Mesendoderm (in vitro differentiated cells): ENCODE data around the gene VARS1. TPM values are rescaled to one million over a fixed set of nuclear protein-coding genes. Genes with fewer than 3 reads are reported as not detected.
"Not testable (repeated sequence)": the region's sequence is repeated elsewhere in the genome, so short reads cannot be mapped to it uniquely, and the experiment has no call there.

Experiments used
- DNase-seq: peaks from one replicate; pipeline ENCODE4 v3.0.0; 2013
- H2AK5ac ChIP-seq: 2 replicates; pipeline ENCODE4 v1.6.1; 2013; ENCODE audit warnings: low read length, inconsistent platforms
- H2BK120ac ChIP-seq: 2 replicates; pipeline ENCODE4 v1.6.1; 2013; ENCODE audit warnings: low read depth, mild to moderate bottlenecking, low read length, moderate library complexity, mixed read lengths
- H2BK15ac ChIP-seq: replicated peaks from 2 replicates; pipeline ENCODE4 v1.6.1; 2013; ENCODE audit warnings: low read depth, mild to moderate bottlenecking, moderate library complexity
- H2BK5ac ChIP-seq: 2 replicates; pipeline ENCODE4 v1.6.1; 2013; ENCODE audit warnings: low read length, inconsistent platforms
- H3K18ac ChIP-seq: 2 replicates; pipeline ENCODE4 v1.6.1; 2013; ENCODE audit warnings: mild to moderate bottlenecking, low read length, mixed read lengths
- H3K23ac ChIP-seq: one replicate; pipeline ENCODE4 v1.6.1; 2013; ENCODE audit warnings: low read length
- H3K27ac ChIP-seq: 2 replicates; pipeline ENCODE4 v1.5.1; 2013; ENCODE audit warnings: low read depth, mild to moderate bottlenecking, inconsistent platforms, low read length, moderate library complexity
- H3K27me3 ChIP-seq: 2 replicates; pipeline ENCODE4 v1.6.1; 2013; ENCODE audit warnings: low read length, control low read depth, mild to moderate bottlenecking, inconsistent platforms; ENCODE audit not compliant: insufficient read depth, poor library complexity
- H3K36me3 ChIP-seq: 2 replicates; pipeline ENCODE4 v1.6.1; 2013; ENCODE audit warnings: low read length, inconsistent platforms; ENCODE audit not compliant: control insufficient read depth, insufficient read depth
- H3K4ac ChIP-seq: one replicate; pipeline ENCODE4 v1.6.1; 2013; ENCODE audit warnings: low read depth, mild to moderate bottlenecking, low read length, moderate library complexity
- H3K4me1 ChIP-seq: 2 replicates; pipeline ENCODE4 v1.6.1; 2013; ENCODE audit warnings: low read depth, low read length, inconsistent platforms; ENCODE audit not compliant: control insufficient read depth
- H3K4me2 ChIP-seq: 2 replicates; pipeline ENCODE4 v1.6.1; 2013; ENCODE audit warnings: low read length
- H3K4me3 ChIP-seq: 2 replicates; pipeline ENCODE4 v1.5.1; 2013; ENCODE audit warnings: mild to moderate bottlenecking, low read length
- H3K56ac ChIP-seq: one replicate; pipeline ENCODE4 v1.6.1; 2013; ENCODE audit warnings: low read length
- H3K79me1 ChIP-seq: 2 replicates; pipeline ENCODE4 v1.6.1; 2013; ENCODE audit warnings: low read length, inconsistent platforms
- H3K79me2 ChIP-seq: 2 replicates; pipeline ENCODE4 v1.6.1; 2013; ENCODE audit warnings: mild to moderate bottlenecking, low read length; ENCODE audit not compliant: control insufficient read depth, insufficient read depth
- H3K9ac ChIP-seq: 2 replicates; pipeline ENCODE4 v1.6.1; 2013; ENCODE audit warnings: low read length, inconsistent platforms
- H4K5ac ChIP-seq: one replicate; pipeline ENCODE4 v1.6.1; 2013; ENCODE audit warnings: low read length
- H4K8ac ChIP-seq: one replicate; pipeline ENCODE4 v1.6.1; 2013; ENCODE audit warnings: low read depth, mild to moderate bottlenecking, control low read depth, low read length, moderate library complexity
- WGBS: extraction: QIAGEN DNeasy Blood & Tissue Kit; methylation state at CpG from one replicate; pipeline ENCODE4 v1.1.7; 2013; ENCODE audit warnings: low lambda C conversion rate, missing lambda C conversion rate; ENCODE audit not compliant: insufficient coverage; ENCODE audit errors: extremely low coverage; 5-methylcytosine and 5-hydroxymethylcytosine counted together
- polyA plus RNA-seq, 2 experiments: library from polyadenylated mRNA; stranded (reverse); fragments of 200-250 nt; gene quantifications; one replicate each; pipeline ENCODE4 v1.2.3, GENCODE V29; 2013

VARS1 gene
- 63.4 TPM for polyA plus RNA-seq (2013, experiment 1 of 2)
- polyA plus RNA-seq (2013, experiment 2 of 2) = 64.0 TPM

DNA sequence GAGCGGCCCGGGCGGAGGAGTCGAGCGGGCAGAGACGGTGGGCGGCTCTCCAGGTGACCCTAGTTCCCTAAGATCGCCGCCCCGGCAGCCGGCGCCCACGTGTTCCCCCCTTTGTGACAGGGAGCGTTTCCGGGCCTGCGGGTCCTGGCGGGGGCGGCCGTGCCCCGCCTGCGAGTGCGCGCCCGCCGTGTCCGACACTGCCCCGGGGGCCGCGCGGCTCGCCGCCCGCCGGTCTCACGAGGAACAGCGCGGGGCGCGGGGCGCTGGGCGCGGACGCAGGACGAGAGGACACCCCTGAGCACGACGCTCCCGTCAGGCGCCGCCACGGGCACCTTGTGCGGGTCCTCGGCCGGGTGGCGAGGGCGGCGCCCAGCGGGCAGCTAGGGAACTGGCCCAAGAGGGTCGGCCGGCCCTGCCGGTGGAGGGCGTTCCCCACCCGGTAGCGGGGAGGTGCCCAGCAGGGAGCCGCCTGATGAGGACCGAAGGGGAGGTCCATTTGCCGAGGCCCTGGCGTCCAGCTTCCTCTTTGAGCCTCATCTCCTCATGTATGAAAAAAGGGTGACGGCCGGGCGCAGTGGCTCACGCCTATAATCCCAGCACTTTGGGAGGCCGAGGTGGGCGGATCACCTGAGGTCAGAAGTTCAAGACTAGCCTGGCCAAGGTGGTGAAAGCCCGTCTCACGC is at the start of gene VARS1:
TSS of gene VARS1 (minus strand) at position 137 of the 683 bp plus-strand sequence. CDS start 535 bp downstream, outside the sequence.
- H3K79me1 ChIP-seq = peaks cover 9% of the 10 kb centered on the region
- peak within 1 kb of the TSS; percentile 82 for H2BK5ac ChIP-seq
- H3K4me2 ChIP-seq = peak within 1 kb of the TSS; percentile 94
- peak within 1 kb of the TSS; percentile 92 for H3K27ac ChIP-seq
- H3K79me2 ChIP-seq = peaks cover 22% of the 10 kb centered on the region
- H3K9ac ChIP-seq = peak within 1 kb of the TSS; percentile 100
- peak within 1 kb of the TSS; percentile 92 for H2AK5ac ChIP-seq
- WGBS = no CpG with 5 or more reads among the region's 75 CpGs
- H4K5ac ChIP-seq = no peak within 1 kb of the TSS
- peak; percentile 96 for DNase-seq
- H3K36me3 ChIP-seq = peaks cover 4% of the 10 kb centered on the region
- H4K8ac ChIP-seq = no peak within 1 kb of the TSS
- no peaks in the 10 kb centered on the region for H3K27me3 ChIP-seq
- peak within 1 kb of the TSS; percentile 16 for H2BK120ac ChIP-seq
- H2BK15ac ChIP-seq = no peak within 1 kb of the TSS
- H3K4me3 ChIP-seq = peak within 1 kb of the TSS; percentile 98
- peak within 1 kb of the TSS; percentile 89 for H3K23ac ChIP-seq
- peak within 1 kb of the TSS; percentile 20 for H3K18ac ChIP-seq
- H3K4me1 ChIP-seq = peaks cover 2% of the 10 kb centered on the region
- peak within 1 kb of the TSS; percentile 98 for H3K4ac ChIP-seq
- H3K56ac ChIP-seq = peak within 1 kb of the TSS; percentile 99

DNA sequence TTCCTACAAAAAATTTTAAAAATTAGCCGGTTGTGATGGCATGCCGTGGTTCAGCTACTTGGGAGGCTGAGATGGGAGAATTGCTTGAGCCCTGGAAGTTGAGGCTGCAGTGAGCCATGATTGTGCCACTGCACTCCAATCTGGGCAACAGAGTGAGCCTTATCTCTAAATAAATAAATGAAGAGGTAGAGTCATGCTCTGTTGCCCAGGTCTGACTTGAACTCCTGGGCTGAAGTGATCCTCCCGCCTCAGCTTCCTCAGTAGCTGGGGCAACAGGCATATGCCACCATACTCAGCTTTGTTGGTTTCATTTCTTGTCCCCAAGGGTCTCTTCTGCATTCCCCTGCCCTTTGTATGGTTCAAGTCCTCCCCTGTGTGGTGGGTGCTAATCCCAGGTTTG is 49.0 kb upstream of the VARS1 start:
- H3K79me1 ChIP-seq = no peaks in the 10 kb centered on the region
- no peak overlapping the region for H2BK5ac ChIP-seq
- H3K79me2 ChIP-seq = no peaks in the 10 kb centered on the region
- no peak overlapping the region for H2BK120ac ChIP-seq
- no CpG with 5 or more reads among the region's 3 CpGs for WGBS
- H3K56ac ChIP-seq = no peak overlapping the region
- H3K4me3 ChIP-seq = no peak overlapping the region
- H3K9ac ChIP-seq = no peak overlapping the region
- no peak overlapping the region for H4K8ac ChIP-seq
- no peak overlapping the region for H2AK5ac ChIP-seq
- H3K27ac ChIP-seq = no peak overlapping the region
- H2BK15ac ChIP-seq = no peak overlapping the region
- H3K4me2 ChIP-seq = no peak overlapping the region
- H3K18ac ChIP-seq = no peak overlapping the region
- no peak overlapping the region for H3K23ac ChIP-seq
- H3K36me3 ChIP-seq = peaks cover 9% of the 10 kb centered on the region
- no peaks in the 10 kb centered on the region for H3K27me3 ChIP-seq
- H3K4me1 ChIP-seq = no peaks in the 10 kb centered on the region
- DNase-seq = no peak
- H4K5ac ChIP-seq = no peak overlapping the region
- no peak overlapping the region for H3K4ac ChIP-seq

DNA sequence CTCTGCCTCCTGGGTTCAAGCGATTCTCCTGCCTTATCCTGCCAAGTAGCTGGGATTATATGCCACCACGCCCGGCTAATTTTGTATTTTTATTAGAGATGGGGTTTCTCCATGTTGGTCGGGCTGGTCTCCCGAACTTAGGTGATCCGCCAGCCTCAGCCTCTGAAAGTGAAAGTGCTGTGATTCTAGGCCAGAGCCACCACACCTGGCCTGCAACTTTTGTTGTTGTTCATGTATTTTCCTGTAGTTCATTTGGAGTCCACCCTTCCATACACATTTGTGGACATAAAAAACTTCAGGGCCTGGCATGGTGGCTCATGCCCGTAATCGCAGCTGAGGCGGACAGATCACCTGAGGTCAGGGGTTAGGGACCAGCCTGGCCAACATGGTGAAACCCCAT is 46.5 kb upstream of the VARS1 start:
- no peak overlapping the region for H2BK120ac ChIP-seq
- H2BK15ac ChIP-seq = no peak overlapping the region
- H4K8ac ChIP-seq = no peak overlapping the region
- H3K27me3 ChIP-seq = no peaks in the 10 kb centered on the region
- no peak overlapping the region for H3K4me3 ChIP-seq
- no peak overlapping the region for H2BK5ac ChIP-seq
- no CpG with 5 or more reads among the region's 9 CpGs for WGBS
- H4K5ac ChIP-seq = no peak overlapping the region
- no peaks in the 10 kb centered on the region for H3K4me1 ChIP-seq
- no peak overlapping the region for H3K18ac ChIP-seq
- H3K23ac ChIP-seq = no peak overlapping the region
- H2AK5ac ChIP-seq = no peak overlapping the region
- H3K4me2 ChIP-seq = no peak overlapping the region
- H3K36me3 ChIP-seq = peaks cover 27% of the 10 kb centered on the region
- H3K79me1 ChIP-seq = peaks cover 9% of the 10 kb centered on the region
- no peak overlapping the region for H3K9ac ChIP-seq
- no peak overlapping the region for H3K4ac ChIP-seq
- H3K27ac ChIP-seq = no peak overlapping the region
- peaks cover 22% of the 10 kb centered on the region for H3K79me2 ChIP-seq
- no peak overlapping the region for H3K56ac ChIP-seq
- no peak for DNase-seq

DNA sequence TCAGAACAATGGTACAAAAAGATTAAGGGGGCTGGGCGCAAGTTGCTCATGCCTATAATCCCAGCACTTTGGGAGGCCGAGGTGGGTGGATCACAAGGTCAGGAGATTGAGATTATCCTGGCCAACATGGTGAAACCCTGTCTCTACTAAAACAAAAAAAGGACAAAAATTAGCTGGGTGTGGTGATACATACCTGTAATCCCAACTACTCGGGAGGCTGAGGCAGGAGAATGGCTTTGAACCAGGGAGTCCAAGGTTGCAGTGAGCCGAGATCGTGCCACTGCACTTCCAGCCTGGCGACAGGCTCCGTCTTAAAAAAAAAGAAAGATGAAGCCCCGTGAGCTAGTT is 44.2 kb upstream of the VARS1 start:
- not testable (repeated sequence) for H3K27me3 ChIP-seq, H3K23ac ChIP-seq, H2AK5ac ChIP-seq, H3K79me1 ChIP-seq, H4K8ac ChIP-seq, H3K9ac ChIP-seq, H3K56ac ChIP-seq, H2BK15ac ChIP-seq, H3K4ac ChIP-seq, H3K4me1 ChIP-seq, H3K4me3 ChIP-seq, H2BK5ac ChIP-seq, H3K18ac ChIP-seq, DNase-seq, H3K4me2 ChIP-seq, H2BK120ac ChIP-seq, H3K27ac ChIP-seq, H4K5ac ChIP-seq
- peaks cover 31% of the 10 kb centered on the region for H3K36me3 ChIP-seq
- no CpG with 5 or more reads among the region's 8 CpGs for WGBS
- peaks cover 45% of the 10 kb centered on the region for H3K79me2 ChIP-seq

DNA sequence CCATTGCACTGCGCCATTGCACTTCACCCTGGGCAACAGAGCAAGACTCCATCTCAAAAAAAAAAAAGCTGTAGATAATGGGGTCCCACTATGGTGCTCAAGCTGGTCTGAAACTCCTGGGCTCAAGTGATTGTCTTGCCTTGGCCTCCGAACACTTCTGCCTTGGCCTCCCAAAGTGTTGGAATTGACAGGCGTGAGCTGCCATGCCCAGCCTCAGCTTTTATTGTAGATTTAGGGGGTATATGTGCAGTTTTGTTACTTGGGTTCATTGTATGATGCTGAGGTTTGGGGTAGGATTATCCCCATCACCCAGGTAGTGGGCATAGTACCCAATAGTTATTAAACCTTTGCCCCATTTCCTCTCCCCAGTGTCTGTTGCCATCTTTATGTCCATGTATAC is 43.4 kb upstream of the VARS1 start:
- H3K36me3 ChIP-seq = peaks cover 31% of the 10 kb centered on the region
- peak overlapping the region; percentile 18 for H3K4me2 ChIP-seq
- H3K4ac ChIP-seq = no peak overlapping the region
- H3K4me1 ChIP-seq = no peaks in the 10 kb centered on the region
- H3K9ac ChIP-seq = peak overlapping the region; percentile 22
- no peak overlapping the region for H3K27ac ChIP-seq
- no peak overlapping the region for H2BK15ac ChIP-seq
- peaks cover 45% of the 10 kb centered on the region for H3K79me2 ChIP-seq
- H2BK120ac ChIP-seq = no peak overlapping the region
- no peak overlapping the region for H4K5ac ChIP-seq
- H3K79me1 ChIP-seq = peaks cover 9% of the 10 kb centered on the region
- H3K27me3 ChIP-seq = no peaks in the 10 kb centered on the region
- no peak for DNase-seq
- no peak overlapping the region for H3K4me3 ChIP-seq
- WGBS = no CpG with 5 or more reads among the region's 3 CpGs
- no peak overlapping the region for H4K8ac ChIP-seq
- H3K18ac ChIP-seq = no peak overlapping the region
- H3K23ac ChIP-seq = no peak overlapping the region
- no peak overlapping the region for H2BK5ac ChIP-seq
- H2AK5ac ChIP-seq = no peak overlapping the region
- no peak overlapping the region for H3K56ac ChIP-seq

DNA sequence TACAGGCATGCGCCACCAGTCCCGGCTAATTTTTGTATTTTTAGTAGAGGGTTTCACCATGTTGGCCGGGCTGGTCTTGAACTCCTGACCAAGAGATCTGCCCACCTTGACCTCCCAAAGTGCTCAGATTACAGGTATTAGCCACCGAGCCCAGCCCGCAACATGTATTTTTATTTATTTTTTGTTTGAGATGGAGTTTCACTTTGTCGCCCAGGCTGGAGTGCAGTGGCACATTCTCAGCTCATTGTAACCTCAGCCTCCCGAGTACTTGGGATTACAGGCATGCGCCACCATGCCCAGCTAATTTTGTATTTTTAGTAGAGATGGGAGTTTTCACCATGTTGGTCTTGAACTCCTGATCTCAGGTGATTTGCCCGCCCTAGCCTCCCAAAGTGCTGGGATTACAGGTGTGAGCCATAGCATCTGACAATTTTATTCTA is 42.6 kb upstream of the VARS1 start:
- not testable (repeated sequence) for H4K5ac ChIP-seq, DNase-seq, H3K23ac ChIP-seq, H4K8ac ChIP-seq, H3K4me1 ChIP-seq, H2AK5ac ChIP-seq, H3K4ac ChIP-seq, H2BK120ac ChIP-seq, H2BK15ac ChIP-seq, H3K27ac ChIP-seq, H2BK5ac ChIP-seq, H3K27me3 ChIP-seq, H3K18ac ChIP-seq, H3K79me1 ChIP-seq
- Histone ChIP-seq H3K4me3 (peak overlapping the region; percentile 15), H3K79me2 (peaks cover 45% of the 10 kb centered on the region), H3K36me3 (peaks cover 31% of the 10 kb centered on the region), H3K9ac (peak overlapping the region; percentile 100), H3K56ac (peak overlapping the region; percentile 100), H3K4me2 (peak overlapping the region; percentile 83)
- no CpG with 5 or more reads among the region's 9 CpGs for WGBS
